Activated CD4-positive, alpha-beta T cell treated with anti-CD3 and anti-CD28 coated beads, Interleukin-2, Interleukin-4, amounts not matched to agents 100 ng/mL and 50 ng/mL, durations not matched to agents 16 hours and 8 hours (primary cell): Measurements from ENCODE around the gene NEU2.

Source experiments
- DNase-seq: peaks from one replicate; pipeline ENCODE4 v3.0.0-alpha.2; 2020; ENCODE audit warnings: low spot score

The NEU2 gene

GRCh38 chr2:233079473-233079877 lies 47.0 kb downstream of the NEU2 start:
- no peak for DNase-seq

DNA sequence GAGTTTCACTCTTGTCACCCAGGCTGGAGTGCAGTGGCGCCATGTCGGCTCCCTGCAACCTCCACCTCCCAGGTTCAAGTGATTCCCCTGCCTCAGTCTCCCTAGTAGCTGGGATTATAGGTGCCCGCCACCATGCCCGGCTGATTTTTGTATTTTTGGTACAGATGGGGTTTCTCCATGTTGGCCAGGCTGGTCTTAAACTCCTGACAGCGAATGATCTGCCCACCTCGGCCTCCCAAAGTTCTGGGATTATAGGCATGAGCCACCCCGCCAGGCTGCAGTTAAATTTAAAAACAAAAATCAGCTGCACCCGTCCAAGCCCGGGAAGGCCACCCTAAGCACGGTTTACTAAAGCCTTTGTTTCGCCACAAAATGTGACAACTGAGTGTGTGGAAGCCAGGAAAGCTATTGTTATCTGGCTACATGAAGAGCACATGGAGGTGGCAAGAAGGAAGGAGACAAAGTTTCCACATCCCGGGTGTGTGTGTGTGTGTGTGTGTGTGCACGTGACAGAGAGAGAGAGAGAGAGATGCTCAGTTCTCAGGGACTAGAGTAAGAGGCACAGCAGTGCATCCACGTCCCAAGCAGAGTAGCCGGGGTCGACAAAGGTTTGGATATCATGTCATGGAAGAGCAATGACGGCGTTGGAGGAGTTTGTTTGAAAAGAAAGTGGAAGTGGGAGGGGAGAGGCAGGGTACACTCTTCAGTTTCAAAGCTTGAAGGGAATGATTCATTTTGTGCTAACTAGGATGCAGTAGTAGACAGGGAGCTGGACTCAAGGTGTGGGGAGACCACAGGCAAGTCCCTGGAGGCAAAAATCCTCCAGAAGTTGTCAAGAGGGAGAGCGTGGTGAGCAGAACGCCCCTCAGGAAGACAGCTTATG lies 47.7 kb downstream of the NEU2 start:
- no peak for DNase-seq

GRCh38 chr2:233080836-233081229 lies 48.4 kb downstream of the NEU2 start:
- no peak for DNase-seq

DNA sequence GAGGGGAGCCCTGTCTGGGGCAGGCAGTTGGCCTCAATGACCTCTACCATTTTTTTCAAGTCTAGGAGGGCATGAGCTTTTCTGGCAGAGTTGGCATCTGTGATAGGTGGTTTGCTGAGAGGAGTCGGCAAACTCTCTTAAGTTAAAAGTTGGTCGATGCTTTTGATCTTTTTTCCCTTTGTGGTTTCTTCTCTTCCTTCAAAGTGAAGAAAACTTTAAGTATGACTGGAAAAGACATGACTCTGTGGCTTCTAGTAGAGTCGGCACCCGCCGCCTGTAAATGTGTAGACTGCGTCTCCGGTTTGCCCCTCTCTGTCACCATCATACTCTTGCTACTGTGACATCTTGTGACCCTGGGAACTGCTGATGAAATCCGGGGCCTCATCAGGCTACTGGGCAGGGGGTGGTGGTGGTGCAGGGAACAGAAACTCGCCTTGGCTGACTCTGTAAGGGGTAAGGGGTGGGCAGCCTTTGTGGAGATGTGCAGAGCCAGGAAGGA lies 48.8 kb downstream of the NEU2 start:
- peak; percentile 81 for DNase-seq

DNA sequence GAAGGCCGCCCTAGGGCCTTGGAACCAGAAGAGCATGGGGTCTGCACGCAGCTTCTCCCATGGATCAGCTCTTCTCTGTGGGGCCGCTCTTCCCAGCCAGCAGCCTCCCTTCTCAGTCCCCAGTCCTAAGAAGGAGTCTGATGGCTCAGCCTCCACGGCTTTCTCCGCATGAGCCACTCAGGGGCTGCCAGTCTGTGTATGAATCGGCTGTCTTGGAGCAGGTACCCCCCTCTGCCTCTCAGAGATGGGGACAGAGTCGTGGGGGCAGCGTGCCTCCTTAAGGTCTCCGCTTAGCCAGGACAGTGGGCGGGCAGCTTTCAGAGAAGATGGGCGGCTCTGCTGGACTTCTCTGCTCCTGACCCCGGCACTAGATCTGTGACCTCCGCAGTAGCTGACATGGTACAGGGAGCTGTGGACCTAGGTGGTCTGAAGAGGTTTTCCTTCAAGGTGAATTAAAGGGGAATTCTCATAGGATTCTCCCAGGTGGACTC lies 49.3 kb downstream of the NEU2 start:
- no peak for DNase-seq

DNA sequence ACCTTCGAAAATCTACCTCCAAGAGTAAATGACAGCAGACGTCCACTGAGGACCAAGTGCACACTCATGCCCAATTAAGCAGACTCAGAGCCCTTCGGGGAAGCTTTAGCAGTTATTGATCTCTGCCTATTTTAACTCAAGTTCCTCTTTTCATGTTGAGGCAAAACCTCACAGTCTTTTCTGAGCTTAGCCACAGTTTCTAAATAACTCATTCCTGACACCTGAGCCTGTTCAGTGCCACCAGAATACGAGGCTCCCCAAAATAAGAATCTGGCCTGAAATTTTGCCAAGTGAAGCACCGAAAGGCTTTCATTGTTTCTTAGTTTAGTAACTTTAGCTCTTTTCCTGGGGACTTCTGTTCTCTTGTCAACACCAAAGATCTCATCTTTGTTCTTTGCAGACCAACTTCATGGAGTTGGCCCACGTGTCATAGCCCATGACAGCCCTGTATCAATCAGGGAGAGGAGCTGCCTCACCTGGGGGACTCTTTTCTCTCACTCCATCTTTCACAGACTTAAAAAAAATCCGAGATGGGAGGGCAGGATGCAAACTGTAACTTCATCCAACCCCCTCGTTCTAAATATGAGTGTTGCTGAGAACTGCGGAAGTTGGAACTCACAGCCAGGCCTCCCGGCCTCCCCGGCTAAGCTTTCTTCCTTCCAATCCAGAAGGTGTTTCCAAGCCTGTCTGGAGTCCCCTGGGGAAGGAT lies 49.9 kb downstream of the NEU2 start:
- peak; percentile 84 for DNase-seq

GRCh38 chr2:233082931-233083755 lies 50.7 kb downstream of the NEU2 start:
- DNase-seq = no peak

GRCh38 chr2:233083782-233084181 lies 51.3 kb downstream of the NEU2 start:
- no peak for DNase-seq

DNA sequence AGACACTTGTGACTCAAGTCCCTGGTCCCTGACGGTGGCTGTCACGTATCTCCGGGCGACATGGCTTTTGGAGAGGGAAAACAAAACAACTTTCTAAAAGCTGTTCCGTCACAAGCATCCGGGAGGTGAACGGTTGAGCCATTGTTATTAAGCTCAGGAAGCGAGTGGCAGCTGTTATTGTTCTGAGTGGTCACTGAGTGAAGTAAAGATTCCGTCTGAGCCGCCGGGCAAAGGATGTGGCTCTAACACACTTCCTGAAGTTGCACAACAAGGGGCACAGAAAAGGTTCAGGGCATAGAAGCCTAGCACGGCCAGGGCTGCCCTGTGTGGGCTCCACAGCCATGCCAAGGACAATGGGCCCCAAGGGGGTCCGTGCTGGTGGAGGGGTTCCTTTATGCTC lies 52.0 kb downstream of the NEU2 start:
- DNase-seq = peak; percentile 90
